22Rv1 (cell line): ENCODE data around the gene PLK4.

Experiments
- CTCF ChIP-seq: fragments of 450-650 bp; IDR thresholded peaks from 2 replicates; pipeline ENCODE4 v1.5.1; 2017; ENCODE audit warnings: mild to moderate bottlenecking
- ZFX ChIP-seq: fragments of 450-650 bp; IDR thresholded peaks from 2 replicates; pipeline ENCODE4 v1.6.1; 2017; ENCODE audit warnings: antibody characterized with exemption, borderline replicate concordance

DNA sequence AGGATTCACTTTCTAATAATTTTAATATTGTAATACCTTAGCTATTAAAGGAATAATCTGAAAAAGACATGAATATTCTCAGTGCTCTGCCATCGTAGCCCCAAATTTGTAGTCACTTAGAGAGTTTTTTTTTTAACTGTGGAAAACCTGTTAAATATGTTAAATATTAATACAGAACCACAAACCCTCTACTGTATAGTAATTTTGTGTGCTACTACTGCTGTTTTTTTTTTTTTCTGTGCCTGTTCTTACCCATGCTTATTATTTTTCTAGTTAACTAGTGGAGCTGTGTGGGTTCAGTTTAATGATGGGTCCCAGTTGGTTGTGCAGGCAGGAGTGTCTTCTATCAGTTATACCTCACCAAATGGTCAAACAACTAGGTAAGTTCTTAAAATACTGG is 15.8 kb downstream of the PLK4 start:
- TF ChIP-seq CTCF (no peak), ZFX (no peak)
